HL-60 (cell line): ENCODE data around the gene PDAP1.

Experiments used
- DNase-seq, 2 experiments: peaks; one replicate each; pipeline ENCODE4 v3.0.0-alpha.2; 2010 to 2020; ENCODE audit warnings: low read depth in 1 of 2, low spot score in 1 of 2
- H3K27ac ChIP-seq: fragments of 250-450 bp; sonication (Bioruptor Pico); replicated peaks from 2 replicates; pipeline ENCODE4 v1.5.1; 2020; ENCODE audit warnings: mild to moderate bottlenecking, moderate library complexity
- H3K27me3 ChIP-seq: fragments of 250-450 bp; sonication (Bioruptor Pico); 2 replicates; pipeline ENCODE4 v1.5.1; 2021; ENCODE audit warnings: mild to moderate bottlenecking, moderate library complexity; ENCODE audit not compliant: insufficient read depth, poor library complexity, severe bottlenecking
- H3K4me3 ChIP-seq: replicated peaks from 2 replicates; pipeline ENCODE4 v1.5.1; 2011; ENCODE audit warnings: mild to moderate bottlenecking, control low read depth, low read length; ENCODE audit not compliant: insufficient read depth
- GABPA ChIP-seq: IDR thresholded peaks from 2 replicates; pipeline ENCODE4 v1.6.1; 2012; ENCODE audit warnings: low read depth
- POLR2AphosphoS5 ChIP-seq: IDR thresholded peaks from 2 replicates; pipeline ENCODE4 v1.6.1; 2012; ENCODE audit warnings: low read depth
- SPI1 ChIP-seq: IDR thresholded peaks from 2 replicates; pipeline ENCODE4 v1.6.1; 2012; ENCODE audit warnings: low read depth, mild to moderate bottlenecking, borderline replicate concordance
- TF ChIP-seq, protein P1 (sequence below): IDR thresholded peaks from 2 replicates; pipeline ENCODE4 v1.6.1; 2012; ENCODE audit warnings: low read depth; ENCODE audit not compliant: insufficient replicate concordance
- TF ChIP-seq, protein P2 (sequence below): IDR thresholded peaks from one replicate; pipeline ENCODE4 v1.5.1; 2011; ENCODE audit warnings: low read length, control low read depth, inconsistent platforms; ENCODE audit not compliant: insufficient read depth

Gene PDAP1

DNA sequence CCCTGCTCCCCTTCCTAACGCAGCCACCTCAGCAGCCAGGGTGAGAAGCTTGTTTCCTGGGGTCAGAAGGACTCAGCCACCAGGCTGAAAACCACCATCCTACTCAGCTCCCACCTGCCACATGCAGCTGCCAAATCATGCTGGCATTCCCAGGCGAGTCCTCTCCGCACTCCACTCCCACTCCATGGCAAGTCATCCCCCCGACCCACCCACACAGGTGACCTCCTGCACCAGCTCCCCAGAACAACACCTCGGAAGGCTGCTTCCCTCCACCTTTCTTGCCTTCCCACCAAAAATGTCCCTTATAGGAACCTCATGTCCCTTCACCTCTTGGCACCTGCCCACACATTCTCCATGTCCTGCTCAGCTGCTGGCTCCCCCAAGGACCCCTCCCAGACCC lies 4.6 kb downstream of the PDAP1 start:
- Histone ChIP-seq H3K27me3 (no peaks in the 10 kb centered on the region), H3K27ac (no peak overlapping the region), H3K4me3 (no peak overlapping the region)
- TF ChIP-seq SPI1 (no peak), GABPA (no peak), POLR2AphosphoS5 (no peak)
- TF ChIP-seq, protein P1, sequence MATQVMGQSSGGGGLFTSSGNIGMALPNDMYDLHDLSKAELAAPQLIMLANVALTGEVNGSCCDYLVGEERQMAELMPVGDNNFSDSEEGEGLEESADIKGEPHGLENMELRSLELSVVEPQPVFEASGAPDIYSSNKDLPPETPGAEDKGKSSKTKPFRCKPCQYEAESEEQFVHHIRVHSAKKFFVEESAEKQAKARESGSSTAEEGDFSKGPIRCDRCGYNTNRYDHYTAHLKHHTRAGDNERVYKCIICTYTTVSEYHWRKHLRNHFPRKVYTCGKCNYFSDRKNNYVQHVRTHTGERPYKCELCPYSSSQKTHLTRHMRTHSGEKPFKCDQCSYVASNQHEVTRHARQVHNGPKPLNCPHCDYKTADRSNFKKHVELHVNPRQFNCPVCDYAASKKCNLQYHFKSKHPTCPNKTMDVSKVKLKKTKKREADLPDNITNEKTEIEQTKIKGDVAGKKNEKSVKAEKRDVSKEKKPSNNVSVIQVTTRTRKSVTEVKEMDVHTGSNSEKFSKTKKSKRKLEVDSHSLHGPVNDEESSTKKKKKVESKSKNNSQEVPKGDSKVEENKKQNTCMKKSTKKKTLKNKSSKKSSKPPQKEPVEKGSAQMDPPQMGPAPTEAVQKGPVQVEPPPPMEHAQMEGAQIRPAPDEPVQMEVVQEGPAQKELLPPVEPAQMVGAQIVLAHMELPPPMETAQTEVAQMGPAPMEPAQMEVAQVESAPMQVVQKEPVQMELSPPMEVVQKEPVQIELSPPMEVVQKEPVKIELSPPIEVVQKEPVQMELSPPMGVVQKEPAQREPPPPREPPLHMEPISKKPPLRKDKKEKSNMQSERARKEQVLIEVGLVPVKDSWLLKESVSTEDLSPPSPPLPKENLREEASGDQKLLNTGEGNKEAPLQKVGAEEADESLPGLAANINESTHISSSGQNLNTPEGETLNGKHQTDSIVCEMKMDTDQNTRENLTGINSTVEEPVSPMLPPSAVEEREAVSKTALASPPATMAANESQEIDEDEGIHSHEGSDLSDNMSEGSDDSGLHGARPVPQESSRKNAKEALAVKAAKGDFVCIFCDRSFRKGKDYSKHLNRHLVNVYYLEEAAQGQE: no peak
- TF ChIP-seq, protein P2, sequence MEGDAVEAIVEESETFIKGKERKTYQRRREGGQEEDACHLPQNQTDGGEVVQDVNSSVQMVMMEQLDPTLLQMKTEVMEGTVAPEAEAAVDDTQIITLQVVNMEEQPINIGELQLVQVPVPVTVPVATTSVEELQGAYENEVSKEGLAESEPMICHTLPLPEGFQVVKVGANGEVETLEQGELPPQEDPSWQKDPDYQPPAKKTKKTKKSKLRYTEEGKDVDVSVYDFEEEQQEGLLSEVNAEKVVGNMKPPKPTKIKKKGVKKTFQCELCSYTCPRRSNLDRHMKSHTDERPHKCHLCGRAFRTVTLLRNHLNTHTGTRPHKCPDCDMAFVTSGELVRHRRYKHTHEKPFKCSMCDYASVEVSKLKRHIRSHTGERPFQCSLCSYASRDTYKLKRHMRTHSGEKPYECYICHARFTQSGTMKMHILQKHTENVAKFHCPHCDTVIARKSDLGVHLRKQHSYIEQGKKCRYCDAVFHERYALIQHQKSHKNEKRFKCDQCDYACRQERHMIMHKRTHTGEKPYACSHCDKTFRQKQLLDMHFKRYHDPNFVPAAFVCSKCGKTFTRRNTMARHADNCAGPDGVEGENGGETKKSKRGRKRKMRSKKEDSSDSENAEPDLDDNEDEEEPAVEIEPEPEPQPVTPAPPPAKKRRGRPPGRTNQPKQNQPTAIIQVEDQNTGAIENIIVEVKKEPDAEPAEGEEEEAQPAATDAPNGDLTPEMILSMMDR: no peak
- DNase-seq: no peak

- DNase-seq: no peak
- no peaks in the 10 kb centered on the region for H3K27me3 ChIP-seq
- no peak overlapping the region for H3K4me3 ChIP-seq
- TF ChIP-seq POLR2AphosphoS5 (no peak), GABPA (no peak), SPI1 (no peak)
- TF ChIP-seq, protein P1: no peak
- TF ChIP-seq, protein P2: no peak
- H3K27ac ChIP-seq: no peak overlapping the region
These were observed 5.5 kb downstream of the PDAP1 start for GRCh38 chr7:99402854-99403253.

- TF ChIP-seq POLR2AphosphoS5 (no peak), SPI1 (no peak)
These were observed 8.8 kb downstream of the PDAP1 start for GRCh38 chr7:99399597-99399996.

DNA sequence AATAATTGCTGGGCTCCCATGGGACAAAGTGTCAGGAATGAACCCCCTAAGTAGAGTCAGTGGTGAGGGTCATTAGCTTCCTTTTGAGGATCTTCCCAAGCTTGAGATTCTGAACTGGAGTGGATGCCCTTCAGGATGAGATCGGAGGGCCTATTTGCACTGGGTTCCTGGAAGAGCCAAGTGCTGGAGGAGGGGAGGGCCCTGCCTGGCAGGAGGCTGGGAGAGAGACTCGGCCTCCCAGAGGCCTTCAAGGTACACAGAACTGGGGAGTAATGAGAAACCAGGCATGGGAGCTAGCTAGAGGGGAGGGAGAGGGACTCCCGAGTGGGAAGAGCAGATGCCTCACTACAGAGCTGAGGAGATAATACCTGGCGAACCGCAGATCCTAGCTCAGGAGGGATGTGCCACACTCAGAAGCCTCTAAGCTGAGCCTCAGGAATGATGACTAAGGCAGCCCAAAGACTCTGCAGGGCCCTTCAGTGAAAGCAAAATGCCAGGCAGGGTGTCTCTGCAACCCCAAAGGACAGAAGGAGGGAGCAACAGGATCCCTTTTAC lies 9.4 kb downstream of the PDAP1 start:
- Histone ChIP-seq H3K27ac (no peak overlapping the region), H3K27me3 (no peaks in the 10 kb centered on the region), H3K4me3 (no peak overlapping the region)
- no peak for DNase-seq
- TF ChIP-seq, protein P2: no peak
- TF ChIP-seq POLR2AphosphoS5: 0 out of 2 replicates have a peak, but pooled peaks have one; percentile 14

More at GRCh38 chr7:99399597-99399996, 8.8 kb downstream of the PDAP1 start:
- no peak overlapping the region for H3K4me3 ChIP-seq
- no peak overlapping the region for H3K27ac ChIP-seq
- DNase-seq: no peak
- no peaks in the 10 kb centered on the region for H3K27me3 ChIP-seq
